IMR-90 (cell line): ENCODE measurements around the gene CRIM1. TPM values are rescaled to one million over a fixed set of nuclear protein-coding genes. Genes with fewer than 3 reads are reported as not detected.

Experiments used
- ATAC-seq: fragments of 200-7000 bp; cut with Tn5 transposase; 2 replicates; pipeline ENCODE4 v1.9.1; 2020; ENCODE audit warnings: low read depth, mild to moderate bottlenecking, moderate library complexity
- BruUV-seq: library from RNA; stranded (reverse); fragments of 400-500 nt; replicated peaks from 2 replicates; lab custom pipeline; 2021; lab: Mats Ljungman, UMichigan
- CTCF ChIA-PET: fragments of 300-600 bp; formaldehyde crosslinking; extraction: SDS; loops from one replicate; lab custom pipeline; 2021; ENCODE audit warnings: antibody characterized with exemption; lab: Yijun Ruan, JAX
- POLR2A ChIA-PET: fragments of 300-600 bp; sonication (Branson Sonifier 250); formaldehyde crosslinking; loops from one replicate; lab custom pipeline; 2022; ENCODE audit warnings: antibody characterized with exemption; ENCODE audit not compliant: unreplicated experiment; lab: Charles Lee
- DNase-seq: peaks from one replicate; pipeline ENCODE4 v3.0.0; 2013
- H2AFZ ChIP-seq: replicated peaks from 2 replicates; pipeline ENCODE3; 2013; ENCODE audit warnings: low read length, mild to moderate bottlenecking; ENCODE audit not compliant: poor library complexity
- H2AK5ac ChIP-seq: 2 replicates; pipeline ENCODE4 v1.6.1; 2013; ENCODE audit warnings: low read depth, low read length, inconsistent platforms
- H2AK9ac ChIP-seq: replicated peaks from 2 replicates; pipeline ENCODE3; 2013; ENCODE audit warnings: mild to moderate bottlenecking, low read depth, low read length, moderate library complexity; ENCODE audit not compliant: poor library complexity
- H2BK120ac ChIP-seq: 2 replicates; pipeline ENCODE4 v1.6.1; 2013; ENCODE audit warnings: low read depth, low read length, inconsistent platforms
- H2BK15ac ChIP-seq: 3 replicates; pipeline ENCODE4 v1.6.1; 2013; ENCODE audit warnings: low read depth, low read length, inconsistent platforms
- H2BK20ac ChIP-seq: 2 replicates; pipeline ENCODE4 v1.6.1; 2013; ENCODE audit warnings: low read depth, mild to moderate bottlenecking, inconsistent platforms, low read length, moderate library complexity
- H2BK5ac ChIP-seq: 2 replicates; pipeline ENCODE4 v1.6.1; 2013; ENCODE audit warnings: mild to moderate bottlenecking, low read depth, low read length, inconsistent platforms; ENCODE audit not compliant: poor library complexity, severe bottlenecking
- H3K14ac ChIP-seq: replicated peaks from 2 replicates; pipeline ENCODE4 v1.6.1; 2013; ENCODE audit warnings: low read depth, low read length, inconsistent platforms
- H3K18ac ChIP-seq: 2 replicates; pipeline ENCODE4 v1.6.1; 2013; ENCODE audit warnings: low read depth, low read length, control low read depth
- H3K23ac ChIP-seq: 2 replicates; pipeline ENCODE4 v1.6.1; 2013; ENCODE audit warnings: low read depth, low read length, inconsistent platforms
- H3K27ac ChIP-seq: 2 replicates; pipeline ENCODE4 v1.5.1; 2013; ENCODE audit warnings: mild to moderate bottlenecking, control low read depth, low read length; ENCODE audit not compliant: insufficient read depth
- H3K27me3 ChIP-seq: 2 replicates; pipeline ENCODE4 v1.6.1; 2013; ENCODE audit warnings: low read length; ENCODE audit not compliant: control insufficient read depth, insufficient read depth
- H3K36me3 ChIP-seq: 2 replicates; pipeline ENCODE4 v1.6.1; 2013; ENCODE audit warnings: low read length, mixed read lengths; ENCODE audit not compliant: control insufficient read depth, insufficient read depth
- H3K4ac ChIP-seq: 2 replicates; pipeline ENCODE4 v1.6.1; 2013; ENCODE audit warnings: low read depth, low read length, inconsistent platforms
- H3K4me1 ChIP-seq: 2 replicates; pipeline ENCODE4 v1.6.1; 2013; ENCODE audit warnings: low read length, mixed read lengths; ENCODE audit not compliant: control insufficient read depth, insufficient read depth
- H3K4me2 ChIP-seq: 2 replicates; pipeline ENCODE4 v1.6.1; 2013; ENCODE audit warnings: low read depth, mild to moderate bottlenecking, control low read depth, low read length, moderate library complexity
- H3K4me3 ChIP-seq: 2 replicates; pipeline ENCODE4 v1.5.1; 2013; ENCODE audit warnings: low read depth, mild to moderate bottlenecking, control low read depth, low read length, moderate library complexity; ENCODE audit not compliant: insufficient read depth
- H3K56ac ChIP-seq: 2 replicates; pipeline ENCODE4 v1.6.1; 2013; ENCODE audit warnings: low read length, inconsistent platforms; ENCODE audit not compliant: insufficient read depth; ENCODE audit errors: extremely low read depth
- H3K79me1 ChIP-seq, 2 experiments: 2 replicates each; pipeline ENCODE4 v1.6.1; 2013; ENCODE audit warnings: low read length in 2 of 2, inconsistent platforms in 1 of 2, low read depth in 1 of 2
- H3K9ac ChIP-seq: 2 replicates; pipeline ENCODE4 v1.6.1; 2013; ENCODE audit warnings: low read depth, low read length, control low read depth
- H3K9me1 ChIP-seq: 2 replicates; pipeline ENCODE4 v1.6.1; 2013; ENCODE audit warnings: low read length, inconsistent platforms; ENCODE audit not compliant: insufficient read depth
- H3K9me3 ChIP-seq: 2 replicates; pipeline ENCODE4 v1.6.1; 2013; ENCODE audit warnings: low read length; ENCODE audit not compliant: control insufficient read depth, insufficient read depth
- H4K20me1 ChIP-seq: 2 replicates; pipeline ENCODE4 v1.6.1; 2013; ENCODE audit warnings: low read length, inconsistent platforms; ENCODE audit not compliant: insufficient read depth
- H4K5ac ChIP-seq: 2 replicates; pipeline ENCODE4 v1.6.1; 2013; ENCODE audit warnings: mild to moderate bottlenecking, low read depth, low read length, control low read depth
- H4K8ac ChIP-seq, 2 experiments: 2 replicates each; pipeline ENCODE4 v1.6.1; 2013; ENCODE audit warnings: low read depth in 2 of 2, low read length in 2 of 2, control low read depth in 1 of 2, inconsistent platforms in 1 of 2
- H4K91ac ChIP-seq: 2 replicates; pipeline ENCODE4 v1.6.1; 2013; ENCODE audit warnings: low read depth, low read length, inconsistent platforms; ENCODE audit not compliant: insufficient read depth
- BHLHE40 ChIP-seq: fragments of 150-350 bp; IDR thresholded peaks from 2 replicates; pipeline ENCODE4 v1.6.1; 2016; ENCODE audit warnings: mild to moderate bottlenecking, low read depth, low read length
- CEBPB ChIP-seq: IDR thresholded peaks from 2 replicates; pipeline ENCODE4 v1.6.1; 2012; ENCODE audit warnings: low read depth, low read length, improper control_type of control experiment
- CTCF ChIP-seq: conservative IDR thresholded peaks from 2 replicates; pipeline ENCODE4 v1.5.1; 2012; ENCODE audit warnings: mild to moderate bottlenecking, low read depth, low read length, improper control_type of control experiment
- ELK1 ChIP-seq: fragments of 150-350 bp; IDR thresholded peaks from 2 replicates; pipeline ENCODE4 v1.6.1; 2016; ENCODE audit warnings: low read depth, mild to moderate bottlenecking, low read length, moderate library complexity, borderline replicate concordance
- FOS ChIP-seq: fragments of 150-350 bp; IDR thresholded peaks from 2 replicates; pipeline ENCODE4 v1.6.1; 2016; ENCODE audit warnings: low read depth, low read length
- MAFK ChIP-seq: IDR thresholded peaks from 2 replicates; pipeline ENCODE4 v1.6.1; 2012; ENCODE audit warnings: low read depth, low read length, improper control_type of control experiment
- MAZ ChIP-seq: IDR thresholded peaks from 2 replicates; pipeline ENCODE4 v1.6.1; 2012; ENCODE audit warnings: low read depth, mild to moderate bottlenecking, low read length, improper control_type of control experiment, moderate library complexity, borderline replicate concordance
- MXI1 ChIP-seq: IDR thresholded peaks from 2 replicates; pipeline ENCODE4 v1.6.1; 2012; ENCODE audit warnings: low read depth, mild to moderate bottlenecking, low read length, moderate library complexity, borderline replicate concordance
- NFE2L2 ChIP-seq: fragments of 150-350 bp; IDR thresholded peaks from 2 replicates; pipeline ENCODE4 v1.6.1; 2016; ENCODE audit warnings: low read depth, mild to moderate bottlenecking, low read length
- POLR2A ChIP-seq: IDR thresholded peaks from 2 replicates; pipeline ENCODE4 v1.6.1; 2012; ENCODE audit warnings: mild to moderate bottlenecking, low read depth, low read length
- RAD21 ChIP-seq: IDR thresholded peaks from 2 replicates; pipeline ENCODE4 v1.6.1; 2012; ENCODE audit warnings: low read length, improper control_type of control experiment
- RCOR1 ChIP-seq: IDR thresholded peaks from 2 replicates; pipeline ENCODE4 v1.6.1; 2012; ENCODE audit warnings: mild to moderate bottlenecking, low read length, improper control_type of control experiment; ENCODE audit not compliant: insufficient replicate concordance
- RFX5 ChIP-seq: IDR thresholded peaks from 2 replicates; pipeline ENCODE4 v1.8.0; 2012; ENCODE audit warnings: low read depth, mild to moderate bottlenecking, low read length, moderate library complexity
- SMC3 ChIP-seq: fragments of 150-350 bp; IDR thresholded peaks from 2 replicates; pipeline ENCODE4 v1.6.1; 2016; ENCODE audit warnings: low read depth, mild to moderate bottlenecking, antibody characterized with exemption, low read length, moderate library complexity
- USF2 ChIP-seq: fragments of 150-350 bp; IDR thresholded peaks from 2 replicates; pipeline ENCODE4 v1.6.1; 2017; ENCODE audit warnings: mild to moderate bottlenecking, antibody characterized with exemption, low read length, low read depth
- WGBS, 2 experiments: methylation state at CpG; one replicate each; pipeline versions ENCODE4 v1.1.5 to v1.1.7; 2013; ENCODE audit warnings: missing lambda C conversion rate in 2 of 2; ENCODE audit not compliant: insufficient read length in 1 of 2; ENCODE audit errors: extremely low coverage in 2 of 2; 5-methylcytosine and 5-hydroxymethylcytosine counted together
- dilution Hi-C: fragments of 300-500 bp; cut with HindIII; formaldehyde crosslinking; loops from one replicate; pipeline ENCODE4 v1.14.3; 2018; ENCODE audit warnings: low sequenced_read_pairs; ENCODE audit not compliant: unreplicated experiment
- in situ Hi-C: fragments of 300-500 bp; cut with MboI; formaldehyde crosslinking; loops from 3 replicates; pipeline ENCODE4 v1.14.3; 2019; ENCODE audit warnings: low sequenced_read_pairs, inconsistent platforms, mixed read lengths
- intact Hi-C: fragments of 100-400 bp; cut with micrococcal nuclease; formaldehyde crosslinking; loops from 2 replicates; pipeline ENCODE4 v1.10.0; 2022
- polyA plus RNA-seq, 3 experiments: library from polyadenylated mRNA; depleted of rRNA; stranded (reverse); fragments of >200 nt; gene quantifications; 2 replicates each; pipeline ENCODE4 v1.2.3, GENCODE V29; 2012; ENCODE audit warnings: low replicate concordance in 1 of 3
- total RNA-seq: library from RNA; depleted of rRNA; stranded (reverse); fragments of >200 nt; gene quantifications from 2 replicates; pipeline ENCODE4 v1.2.3, GENCODE V29; 2012

The CRIM1 gene
- total and polyA plus RNA-seq, 2 of the 4 experiments (the other 2 are of a cell fraction): 285 to 490 TPM

GRCh38 chr2:36379710-36380448 is 24.3 kb downstream of the CRIM1 start:
- Histone ChIP-seq H2BK5ac (peak overlapping the region; percentile 47), H3K4me1 (peaks cover 34% of the 10 kb centered on the region), H3K14ac (0 out of 2 replicates have a peak overlapping the region, but pooled peaks have one; percentile 12), H3K4me3 (no peak overlapping the region), H2BK120ac (no peak overlapping the region), H4K8ac (no peak overlapping the region; a peak in 1 of 4 replicates), H2BK15ac (no peak overlapping the region), H3K36me3 (peaks cover 17% of the 10 kb centered on the region), H3K27me3 (no peaks in the 10 kb centered on the region), H3K18ac (no peak overlapping the region), H2AK9ac (peak overlapping the region; percentile 63), H4K91ac (no peak overlapping the region), H3K9me3 (no peaks in the 10 kb centered on the region), H3K79me1 (peaks cover 27 to 80% of the 10 kb centered on the region in 2 experiments), H3K4me2 (no peak overlapping the region), H3K27ac (no peak overlapping the region), H3K56ac (no peak overlapping the region), H3K4ac (peak overlapping the region; percentile 28; the same call in 1 of the 2 replicates), H3K9ac (no peak overlapping the region), H4K20me1 (peaks cover 94% of the 10 kb centered on the region), H4K5ac (no peak overlapping the region), H2AFZ (no peak overlapping the region), H2BK20ac (no peak overlapping the region), H2AK5ac (0 out of 2 replicates have a peak overlapping the region, but pooled peaks have one; percentile 54), H3K9me1 (peaks cover 46% of the 10 kb centered on the region), H3K23ac (peak overlapping the region; percentile 82)
- CTCF ChIA-PET: no interaction called here
- POLR2A ChIA-PET: no interaction called here
- dilution Hi-C loops: no loop called here
- in situ Hi-C loops: no loop called here
- ATAC-seq: no peak
- WGBS, 2 experiments: 100% methylated on average over 1 of the region's 3 CpGs; no CpG with 5 or more reads in 1 of the 2 experiments
- peak; percentile 73 for DNase-seq
- no TSS peak for BruUV-seq
- intact Hi-C loops: no loop called here
- TF ChIP-seq CEBPB (no peak), RFX5 (no peak), FOS (no peak), BHLHE40 (no peak), ELK1 (no peak), USF2 (no peak), MAZ (no peak), SMC3 (no peak), CTCF (no peak), POLR2A (no peak), MXI1 (no peak), RAD21 (no peak), MAFK (no peak), RCOR1 (no peak), NFE2L2 (no peak)
